TTC549 (cell line): Measurements from ENCODE around the gene SDR42E2.
"Not testable (repeated sequence)": the region's sequence is repeated elsewhere in the genome, so short reads cannot be mapped to it uniquely, and the experiment has no call there.

ENCODE experiments used
- FAIRE-seq: peaks from 2 replicates; lab custom pipeline; 2012; peaks lifted over from hg19 to GRCh38; lab: Jason Lieb, UNC

SDR42E2 gene

GRCh38 chr16:22192261-22193062, 30.2 kb downstream of the SDR42E2 start:
- no peak for FAIRE-seq

- FAIRE-seq = no peak
These were observed 30.7 kb downstream of the SDR42E2 start for GRCh38 chr16:22193063-22193411.

- no peak for FAIRE-seq
These were observed 32.6 kb downstream of the SDR42E2 start for GRCh38 chr16:22194707-22195444.

- no peak for FAIRE-seq
These were observed 33.1 kb downstream of the SDR42E2 start for GRCh38 chr16:22195445-22195694.

GRCh38 chr16:22195695-22196558, 33.6 kb downstream of the SDR42E2 start:
- no peak for FAIRE-seq

- FAIRE-seq = not testable (repeated sequence)
These were observed 34.4 kb downstream of the SDR42E2 start for GRCh38 chr16:22196559-22197168.

- FAIRE-seq = no peak
These were observed 36.4 kb downstream of the SDR42E2 start for GRCh38 chr16:22198547-22199293.

GRCh38 chr16:22202261-22202637, 39.9 kb downstream of the SDR42E2 start:
- FAIRE-seq = no peak

- FAIRE-seq = no peak
These were observed 40.8 kb downstream of the SDR42E2 start for GRCh38 chr16:22203091-22203490.

GRCh38 chr16:22204091-22204655, 41.9 kb downstream of the SDR42E2 start:
- no peak for FAIRE-seq

GRCh38 chr16:22205577-22206012, 43.3 kb downstream of the SDR42E2 start:
- FAIRE-seq = no peak

GRCh38 chr16:22206013-22206841, 43.9 kb downstream of the SDR42E2 start, which contains the start of gene EEF2K:
EEF2K (plus strand) TSS chr16:22206278; CDS start chr16:22225730, 19,452 bp downstream.
- no peak for FAIRE-seq

- FAIRE-seq = no peak
These were observed 44.8 kb downstream of the SDR42E2 start for GRCh38 chr16:22206842-22207714.

- FAIRE-seq = no peak
These were observed 45.5 kb downstream of the SDR42E2 start for GRCh38 chr16:22207715-22208360.

GRCh38 chr16:22210285-22210684, 48.0 kb downstream of the SDR42E2 start:
- FAIRE-seq = no peak

- FAIRE-seq = no peak
These were observed 48.5 kb downstream of the SDR42E2 start for GRCh38 chr16:22210854-22211253.

GRCh38 chr16:22213236-22213635, 50.9 kb downstream of the SDR42E2 start:
- FAIRE-seq = no peak

- no peak for FAIRE-seq
These were observed 51.5 kb downstream of the SDR42E2 start for GRCh38 chr16:22213801-22214200.

- no peak for FAIRE-seq
These were observed 52.1 kb downstream of the SDR42E2 start for GRCh38 chr16:22214402-22214801.
